DND-41 (cell line): ENCODE results near the gene TOMM70.
"Not testable (repeated sequence)": the region's sequence is repeated elsewhere in the genome, so short reads cannot be mapped to it uniquely, and the experiment has no call there.

Experiments
- ATAC-seq: fragments of 200-7000 bp; cut with Tn5 transposase; 3 replicates; pipeline ENCODE4 v1.9.1; 2021; ENCODE audit warnings: low read depth; ENCODE audit not compliant: insufficient read depth
- DNase-seq: peaks from one replicate; pipeline ENCODE4 v3.0.0-alpha.2; 2020
- H2AFZ ChIP-seq: 2 replicates; pipeline ENCODE4 v1.6.0; 2012; ENCODE audit warnings: low read depth, low read length
- H3K27ac ChIP-seq: 2 replicates; pipeline ENCODE4 v1.5.1; 2012; ENCODE audit warnings: low read length, inconsistent platforms
- H3K27me3 ChIP-seq: fragments of 200-600 bp; sonication (generic); 2 replicates; pipeline ENCODE4 v1.6.0; 2012; ENCODE audit warnings: low read length, mild to moderate bottlenecking, inconsistent platforms; ENCODE audit not compliant: insufficient read depth, poor library complexity
- H3K36me3 ChIP-seq: 2 replicates; pipeline ENCODE4 v1.5.1; 2012; ENCODE audit warnings: low read length, inconsistent platforms; ENCODE audit not compliant: insufficient read depth
- H3K4me1 ChIP-seq: 2 replicates; pipeline ENCODE4 v1.5.1; 2012; ENCODE audit warnings: mild to moderate bottlenecking, low read length; ENCODE audit not compliant: insufficient read depth
- H3K4me2 ChIP-seq: 2 replicates; pipeline ENCODE4 v1.6.0; 2012; ENCODE audit warnings: mild to moderate bottlenecking, moderate library complexity, low read length, inconsistent platforms; ENCODE audit not compliant: insufficient read depth
- H3K4me3 ChIP-seq, 2 experiments: fragments of 200-600 bp in 1 of 2; shearing (Covaris generic) in 1 of 2; 2 replicates each; pipeline ENCODE4 v1.5.1; 2012 to 2016; ENCODE audit warnings: inconsistent platforms in 2 of 2, low read length in 2 of 2, mild to moderate bottlenecking in 2 of 2, low read depth in 1 of 2, moderate library complexity in 1 of 2
- H3K79me2 ChIP-seq: 2 replicates; pipeline ENCODE4 v1.6.0; 2012; ENCODE audit warnings: low read length, inconsistent platforms; ENCODE audit not compliant: insufficient read depth
- H3K9ac ChIP-seq: 2 replicates; pipeline ENCODE4 v1.6.0; 2012; ENCODE audit warnings: low read depth, mild to moderate bottlenecking, inconsistent platforms, low read length, moderate library complexity
- H3K9me3 ChIP-seq: 2 replicates; pipeline ENCODE4 v1.5.1; 2012; ENCODE audit warnings: low read length, moderate library complexity, mild to moderate bottlenecking, inconsistent platforms; ENCODE audit not compliant: insufficient read depth, severe bottlenecking
- H4K20me1 ChIP-seq: 2 replicates; pipeline ENCODE4 v1.6.0; 2012; ENCODE audit warnings: low read length; ENCODE audit not compliant: insufficient read depth
- EZH2 ChIP-seq: IDR thresholded peaks from 3 replicates; pipeline ENCODE4 v1.6.1; 2012; ENCODE audit warnings: borderline replicate concordance, low read depth, mild to moderate bottlenecking, moderate library complexity, low read length, inconsistent platforms; ENCODE audit not compliant: severe bottlenecking
- TF ChIP-seq, protein P1 (sequence below): IDR thresholded peaks from 2 replicates; pipeline ENCODE4 v1.5.1; 2012; ENCODE audit warnings: borderline replicate concordance, low read length, moderate library complexity, mild to moderate bottlenecking; ENCODE audit not compliant: poor library complexity, severe bottlenecking; ENCODE audit errors: extremely low read depth

TOMM70 gene

DNA sequence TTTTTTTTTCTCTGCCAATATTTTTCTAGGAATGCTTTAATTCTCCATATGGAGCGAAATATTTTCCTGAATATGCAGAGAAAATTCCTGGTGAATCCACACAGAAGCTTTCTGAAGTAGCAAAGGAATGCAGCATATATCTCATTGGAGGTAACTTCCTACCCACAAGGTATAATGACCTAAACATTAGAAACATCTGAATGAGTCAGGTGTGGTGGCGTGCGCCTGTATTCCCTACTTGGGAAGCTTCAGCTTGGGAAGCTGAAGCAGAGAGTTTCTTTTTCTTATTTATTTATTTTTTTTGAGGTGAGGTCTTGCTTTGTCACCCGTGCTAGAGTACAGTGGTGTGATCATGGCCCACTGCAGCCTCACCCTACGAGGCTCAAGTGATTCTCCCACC, 61.1 kb downstream of the TOMM70 start:
- Histone ChIP-seq H3K4me1 (peaks cover 12% of the 10 kb centered on the region), H2AFZ (no peak overlapping the region), H3K27me3 (no peaks in the 10 kb centered on the region), H3K9ac (no peak overlapping the region), H3K4me2 (no peak overlapping the region), H4K20me1 (no peaks in the 10 kb centered on the region), H3K4me3 (no peak overlapping the region), H3K9me3 (peaks cover 5% of the 10 kb centered on the region), H3K79me2 (peaks cover 12% of the 10 kb centered on the region; the same call in 1 of the 2 replicates), H3K36me3 (peaks cover 59% of the 10 kb centered on the region), H3K27ac (no peak overlapping the region)
- DNase-seq (no peak), ATAC-seq (no peak)
- TF ChIP-seq, protein P1, sequence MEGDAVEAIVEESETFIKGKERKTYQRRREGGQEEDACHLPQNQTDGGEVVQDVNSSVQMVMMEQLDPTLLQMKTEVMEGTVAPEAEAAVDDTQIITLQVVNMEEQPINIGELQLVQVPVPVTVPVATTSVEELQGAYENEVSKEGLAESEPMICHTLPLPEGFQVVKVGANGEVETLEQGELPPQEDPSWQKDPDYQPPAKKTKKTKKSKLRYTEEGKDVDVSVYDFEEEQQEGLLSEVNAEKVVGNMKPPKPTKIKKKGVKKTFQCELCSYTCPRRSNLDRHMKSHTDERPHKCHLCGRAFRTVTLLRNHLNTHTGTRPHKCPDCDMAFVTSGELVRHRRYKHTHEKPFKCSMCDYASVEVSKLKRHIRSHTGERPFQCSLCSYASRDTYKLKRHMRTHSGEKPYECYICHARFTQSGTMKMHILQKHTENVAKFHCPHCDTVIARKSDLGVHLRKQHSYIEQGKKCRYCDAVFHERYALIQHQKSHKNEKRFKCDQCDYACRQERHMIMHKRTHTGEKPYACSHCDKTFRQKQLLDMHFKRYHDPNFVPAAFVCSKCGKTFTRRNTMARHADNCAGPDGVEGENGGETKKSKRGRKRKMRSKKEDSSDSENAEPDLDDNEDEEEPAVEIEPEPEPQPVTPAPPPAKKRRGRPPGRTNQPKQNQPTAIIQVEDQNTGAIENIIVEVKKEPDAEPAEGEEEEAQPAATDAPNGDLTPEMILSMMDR, result no peak
- no peak for TF ChIP-seq EZH2

DNA sequence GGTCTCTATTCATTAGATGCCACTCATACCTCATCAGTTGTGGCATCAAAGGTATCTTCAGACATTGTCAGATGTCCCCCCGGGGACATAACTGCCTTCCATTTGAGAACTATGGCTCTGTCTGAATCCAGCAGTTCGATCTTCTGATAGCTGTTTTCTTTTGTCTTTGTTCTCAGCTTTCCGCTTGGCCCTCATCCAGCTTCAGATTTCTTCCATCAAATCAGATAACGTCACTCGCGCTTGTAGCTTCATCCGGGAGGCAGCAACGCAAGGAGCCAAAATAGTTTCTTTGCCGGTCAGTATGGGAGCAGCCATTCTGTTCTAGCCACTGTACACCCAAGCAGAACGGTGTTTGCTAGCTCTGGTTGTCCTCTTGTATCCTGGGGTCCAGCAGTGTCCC, 62.0 kb downstream of the TOMM70 start:
- peaks cover 17% of the 10 kb centered on the region for H3K4me1 ChIP-seq
- H3K9ac ChIP-seq, result no peak overlapping the region
- H3K27me3 ChIP-seq, result no peaks in the 10 kb centered on the region
- H4K20me1 ChIP-seq, result no peaks in the 10 kb centered on the region
- H3K27ac ChIP-seq, result no peak overlapping the region
- peaks cover 52% of the 10 kb centered on the region for H3K36me3 ChIP-seq
- no peak for DNase-seq
- no peak overlapping the region for H3K4me3 ChIP-seq
- TF ChIP-seq, protein P1, result no peak
- TF ChIP-seq EZH2, result no peak
- ATAC-seq, result no peak
- no peak overlapping the region for H2AFZ ChIP-seq
- no peak overlapping the region for H3K4me2 ChIP-seq
- peaks cover 5% of the 10 kb centered on the region for H3K9me3 ChIP-seq
- peaks cover 16% of the 10 kb centered on the region; the same call in 1 of the 2 replicates for H3K79me2 ChIP-seq

DNA sequence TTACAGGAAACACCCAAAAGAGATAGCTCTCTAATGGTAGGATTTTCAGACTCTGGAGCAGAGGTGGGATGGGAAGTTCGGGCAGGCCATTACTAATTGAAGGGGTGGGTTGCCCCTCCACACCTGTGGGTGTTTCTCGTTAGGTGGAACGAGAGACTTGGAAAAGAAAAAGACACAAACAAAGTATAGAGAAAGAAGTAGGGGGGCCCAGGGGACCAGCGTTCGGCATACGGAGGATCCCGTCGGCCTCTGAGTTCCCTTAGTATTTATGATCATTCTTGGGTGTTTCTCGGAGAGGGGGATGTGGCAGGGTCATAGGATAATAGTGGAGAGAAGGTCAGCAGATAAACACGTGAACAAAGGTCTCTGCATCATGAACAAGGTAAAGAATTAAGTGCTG, 64.7 kb downstream of the TOMM70 start:
- not testable (repeated sequence) for H2AFZ ChIP-seq, ATAC-seq, H3K9ac ChIP-seq

DNA sequence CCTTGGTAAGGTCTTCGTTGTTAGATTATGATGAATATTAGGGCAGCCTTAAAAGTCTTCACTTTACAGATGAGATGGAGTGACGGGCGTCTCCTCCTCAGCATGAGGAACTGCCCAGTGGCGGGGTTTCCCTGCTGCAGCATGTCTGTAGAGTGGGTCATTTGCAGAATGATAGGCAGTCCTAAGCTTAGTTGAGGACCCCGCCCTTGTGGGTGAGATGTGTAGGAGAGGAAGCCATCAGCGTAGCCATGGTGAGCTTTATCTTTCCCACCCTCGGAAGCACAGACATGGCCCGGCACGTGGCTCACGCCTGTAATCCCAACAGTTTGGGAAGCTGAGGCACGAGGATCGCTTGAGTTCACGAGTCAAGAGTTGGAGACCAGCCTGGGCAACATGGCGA, 65.5 kb downstream of the TOMM70 start:
- peak overlapping the region; percentile 98 for H2AFZ ChIP-seq
- H3K9me3 ChIP-seq, result no peaks in the 10 kb centered on the region
- H3K4me1 ChIP-seq, result peaks cover 23% of the 10 kb centered on the region
- H3K4me2 ChIP-seq, result peak overlapping the region; percentile 85
- peak overlapping the region; percentile 37 to 89; a peak in 3 of 4 replicates for H3K4me3 ChIP-seq
- peak overlapping the region; percentile 68 for H3K9ac ChIP-seq
- peak overlapping the region; percentile 73 for H3K27ac ChIP-seq
- H3K79me2 ChIP-seq, result peaks cover 16% of the 10 kb centered on the region; the same call in 1 of the 2 replicates
- ATAC-seq, result peak; percentile 17; the same call in 2 of the 3 replicates
- TF ChIP-seq, protein P1, result no peak
- TF ChIP-seq EZH2, result no peak
- peak; percentile 13 for DNase-seq
- H3K27me3 ChIP-seq, result no peaks in the 10 kb centered on the region
- no peaks in the 10 kb centered on the region for H4K20me1 ChIP-seq
- peaks cover 24% of the 10 kb centered on the region for H3K36me3 ChIP-seq

More for the DNA sequence above, 64.7 kb downstream of the TOMM70 start:
- not testable (repeated sequence) for H3K4me3 ChIP-seq, DNase-seq, H3K9me3 ChIP-seq, H3K27me3 ChIP-seq, H3K27ac ChIP-seq, H4K20me1 ChIP-seq
- Histone ChIP-seq H3K36me3 (peaks cover 32% of the 10 kb centered on the region), H3K4me2 (peak overlapping the region; percentile 85; the same call in 1 of the 2 replicates), H3K4me1 (peaks cover 23% of the 10 kb centered on the region), H3K79me2 (peaks cover 16% of the 10 kb centered on the region; the same call in 1 of the 2 replicates)
